Embryonic facial prominence (tissue), 1 donor: ENCODE measurements around the gene SCN5A.

Experiments
- DNase-seq: peaks from one replicate; pipeline ENCODE4 v3.0.0-alpha.2; 2016; ENCODE audit errors: extremely low spot score

SCN5A gene

DNA sequence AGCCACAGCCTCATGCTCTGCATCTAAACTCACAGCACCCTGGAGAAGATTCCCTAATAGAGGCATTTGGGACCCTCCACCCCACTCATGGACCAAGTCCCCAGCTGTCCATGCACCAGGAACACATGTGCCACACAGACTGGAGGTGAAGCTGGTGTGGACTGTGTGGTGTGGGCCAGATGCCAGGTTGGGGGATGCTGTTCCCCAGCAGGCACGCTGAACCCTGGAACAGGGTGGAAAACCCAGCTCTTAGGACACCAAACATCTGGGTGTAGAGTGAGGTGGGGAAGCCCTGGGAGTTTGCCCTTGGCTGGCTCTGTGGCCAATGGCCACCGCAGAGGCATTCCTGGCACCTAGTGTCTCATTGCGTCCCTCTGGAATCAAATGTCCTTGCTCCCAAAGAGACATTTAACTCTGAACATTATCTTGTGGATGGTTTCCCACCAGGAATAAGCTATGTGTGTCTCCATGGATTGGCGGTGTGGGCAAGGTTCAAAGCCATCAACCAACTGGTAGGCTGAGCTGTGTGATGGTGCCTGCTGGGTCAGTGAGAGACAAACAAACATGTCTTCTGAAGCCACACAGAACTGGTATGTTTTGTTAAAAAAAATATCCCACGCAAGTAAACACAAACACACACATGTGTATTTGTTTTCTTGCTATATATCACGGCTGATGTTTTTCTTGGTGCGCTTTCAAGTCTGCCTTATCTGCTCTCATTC, 88.3 kb downstream of the SCN5A start:
- no peak for DNase-seq

DNA sequence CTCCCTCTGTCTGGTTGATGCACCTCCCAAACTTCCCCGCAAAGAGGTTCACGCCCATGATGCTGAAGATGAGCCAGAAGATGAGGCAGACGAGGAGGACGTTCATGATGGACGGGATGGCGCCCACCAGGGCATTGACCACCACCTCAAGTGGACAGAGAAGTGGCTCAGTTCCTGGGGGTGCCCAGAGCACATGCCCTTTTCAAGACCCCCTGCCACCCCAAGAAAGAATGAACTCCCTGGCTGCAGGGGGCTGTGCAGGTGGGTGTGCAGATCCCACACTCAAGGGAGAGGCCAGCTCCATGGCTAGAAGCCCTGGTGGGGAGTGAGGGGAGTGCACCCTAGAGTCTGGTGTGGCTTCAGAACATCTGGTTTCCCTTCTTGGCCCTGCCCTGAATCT, 89.2 kb downstream of the SCN5A start:
- DNase-seq: no peak

DNA sequence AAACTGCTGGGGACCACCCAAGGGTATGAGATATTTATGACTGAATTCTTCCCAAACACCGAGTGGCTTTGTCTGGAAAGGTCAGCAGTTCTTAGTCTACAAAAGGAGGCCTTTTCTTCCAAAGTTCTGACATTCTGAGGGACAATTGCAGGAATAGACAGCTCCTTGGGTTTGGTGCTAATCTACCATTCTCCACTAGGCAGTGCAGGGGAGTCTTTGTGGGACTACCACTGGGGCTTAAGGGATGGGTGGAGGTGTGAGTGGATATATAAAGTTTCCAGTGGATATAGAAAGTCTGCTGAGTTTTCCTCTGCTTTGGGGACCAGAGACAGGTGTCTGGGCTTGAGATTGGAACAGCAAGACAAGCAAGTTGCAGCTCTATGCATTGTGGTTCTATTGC, 90.6 kb downstream of the SCN5A start:
- DNase-seq: no peak

DNA sequence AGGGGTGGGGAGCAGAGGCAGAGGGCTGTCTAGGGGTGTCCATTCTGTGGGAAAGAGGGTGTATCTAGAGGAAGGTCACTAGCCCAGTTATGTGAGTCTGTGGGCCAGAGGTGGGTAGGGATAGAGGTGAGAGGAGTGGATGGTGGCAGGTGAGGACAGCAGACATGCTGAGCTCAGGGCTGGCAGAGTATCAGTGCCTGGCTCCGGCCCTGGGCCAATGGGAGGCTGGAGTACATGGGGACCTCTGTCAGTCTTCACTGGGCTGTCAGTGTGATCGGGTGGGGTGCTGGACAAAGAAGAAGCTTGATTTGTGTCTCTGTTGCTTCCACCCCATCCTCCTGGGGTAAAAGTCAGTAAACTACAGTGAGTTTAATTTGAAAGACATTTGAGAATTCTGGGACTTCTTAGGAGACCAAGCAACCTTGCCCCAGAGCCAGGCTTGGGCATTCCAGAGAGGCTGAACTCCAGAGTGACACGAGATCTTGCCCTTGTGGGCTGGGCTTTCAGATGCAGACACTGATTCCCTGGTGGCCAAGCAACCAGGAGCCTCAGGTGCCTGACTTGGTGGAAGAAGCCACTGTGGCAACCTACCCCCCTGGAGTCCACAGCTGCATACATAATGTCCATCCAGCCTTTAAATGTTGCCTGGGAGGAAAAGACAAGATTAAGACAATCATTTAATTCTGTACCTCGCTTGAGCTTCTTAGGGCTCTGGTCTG, 92.7 kb downstream of the SCN5A start:
- DNase-seq: no peak

DNA sequence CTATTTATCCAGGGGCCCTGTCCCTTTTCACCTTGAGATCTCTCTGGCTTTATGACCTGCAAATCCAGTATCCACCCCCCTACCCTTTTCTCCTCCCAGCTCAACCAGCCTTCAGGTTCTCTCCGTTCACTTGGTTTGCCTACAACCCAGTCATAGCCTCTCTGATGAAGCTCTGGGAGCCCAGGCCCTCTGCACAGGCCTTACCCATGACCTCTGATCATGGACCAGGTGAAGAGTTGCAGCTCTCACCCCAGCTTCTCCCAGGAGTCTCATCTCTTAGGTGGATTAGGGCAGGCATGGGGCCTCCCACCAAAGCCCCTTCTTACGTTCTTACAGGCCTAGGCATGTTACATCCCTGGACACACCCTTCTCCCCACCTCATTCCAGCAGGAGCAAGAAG, 93.6 kb downstream of the SCN5A start:
- DNase-seq: no peak

DNA sequence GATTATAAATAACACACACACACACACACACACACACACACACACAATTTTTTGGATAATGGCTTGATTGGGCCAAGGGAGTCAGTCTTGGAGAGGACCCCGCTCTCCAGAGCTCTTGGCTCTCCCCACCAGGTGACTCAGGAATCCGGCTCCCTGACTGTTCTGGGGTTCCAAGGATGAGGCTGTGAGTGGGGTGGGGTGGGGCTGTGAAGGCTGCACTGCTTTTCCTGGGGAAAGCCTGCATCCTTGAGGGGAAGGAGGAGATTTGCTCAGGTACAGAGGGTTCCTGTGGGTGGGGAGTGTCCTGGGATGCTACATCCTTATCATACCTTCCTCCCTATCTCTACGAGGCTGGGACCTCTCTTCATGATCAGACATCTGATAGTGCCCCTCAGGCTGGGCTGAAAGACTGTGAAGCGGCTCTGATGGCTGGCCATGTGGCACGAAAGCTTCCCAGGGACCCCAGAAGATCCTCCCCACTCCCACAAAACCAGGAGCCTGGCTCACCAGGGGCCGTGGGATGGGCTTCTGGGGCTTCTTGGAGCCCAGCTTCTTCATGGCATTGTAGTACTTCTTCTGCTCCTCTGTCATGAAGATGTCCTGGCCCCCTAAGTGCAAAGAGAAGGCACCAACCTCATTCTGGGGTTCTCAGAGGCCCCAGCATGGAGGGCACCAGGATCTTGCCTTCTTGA, 94.2 kb downstream of the SCN5A start:
- no peak for DNase-seq

DNA sequence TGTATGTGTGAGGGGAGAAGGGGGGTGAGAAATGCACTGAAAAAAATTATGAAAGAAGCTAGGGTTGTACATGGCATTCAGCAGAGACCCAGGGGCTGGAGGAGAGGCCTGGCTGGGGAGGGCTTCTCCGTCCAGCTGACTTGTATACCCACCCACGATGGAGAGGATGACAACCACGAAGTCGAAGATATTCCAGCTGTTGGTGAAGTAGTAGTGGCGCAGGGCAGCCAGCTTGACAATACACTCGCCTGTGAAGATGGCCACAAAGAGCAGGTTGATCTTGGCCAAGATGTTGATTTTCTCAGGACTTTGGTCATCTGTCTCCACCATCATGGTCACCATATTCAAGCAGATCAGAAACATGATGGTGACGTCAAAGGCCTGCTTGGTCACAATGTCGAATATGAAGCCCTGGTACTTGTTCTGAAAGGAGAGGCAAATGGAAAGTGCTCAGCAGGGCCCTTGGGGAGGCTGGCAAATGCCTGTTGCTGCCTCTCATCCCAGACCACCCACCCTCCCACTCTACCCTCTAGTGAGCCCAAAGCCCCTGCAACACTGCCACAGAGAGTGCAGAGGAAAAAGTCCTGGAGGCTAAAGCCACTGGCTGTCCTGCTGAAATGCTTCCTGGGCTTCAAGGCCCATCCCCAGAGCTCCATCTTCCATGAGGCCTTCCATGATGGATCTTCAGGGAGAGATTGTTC, 95.2 kb downstream of the SCN5A start:
- no peak for DNase-seq

DNA sequence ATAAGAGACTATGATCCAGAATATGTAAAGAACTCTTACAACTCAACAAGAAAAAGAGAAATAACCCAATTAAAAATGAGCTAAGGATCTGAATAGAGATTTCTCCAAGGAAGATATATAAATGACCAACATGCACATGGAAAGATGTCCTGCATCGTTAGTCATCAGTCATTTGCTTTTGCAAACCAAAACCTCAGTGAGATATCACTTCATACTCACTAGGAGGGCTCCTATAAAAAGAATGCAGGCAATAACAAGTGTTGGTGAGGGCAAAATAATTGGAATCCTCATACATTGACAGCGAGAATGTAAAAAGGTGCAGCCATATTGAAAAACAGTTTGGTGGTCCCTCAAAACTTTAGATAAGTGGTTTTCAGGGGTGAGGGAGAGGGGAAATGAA, 96.4 kb downstream of the SCN5A start:
- no peak for DNase-seq

DNA sequence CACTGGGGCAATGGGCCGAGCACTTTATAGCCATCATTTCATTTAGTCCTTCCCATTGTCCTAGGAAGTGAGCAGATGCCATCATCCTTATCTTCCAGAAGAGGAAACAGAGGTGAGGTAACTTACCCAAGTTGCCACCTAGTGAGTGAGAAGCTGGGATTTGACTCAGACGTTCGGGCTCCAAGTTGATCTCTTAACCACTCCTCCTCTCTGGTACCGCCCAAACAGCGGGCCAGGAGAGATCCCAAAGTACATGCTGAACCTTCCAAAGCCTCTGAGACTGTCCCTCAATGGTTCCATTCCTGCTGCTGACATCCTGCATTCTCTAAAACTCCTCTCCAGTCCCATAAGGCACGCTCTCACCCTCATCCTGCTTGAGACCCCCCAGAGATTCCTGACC, 97.1 kb downstream of the SCN5A start:
- no peak for DNase-seq

DNA sequence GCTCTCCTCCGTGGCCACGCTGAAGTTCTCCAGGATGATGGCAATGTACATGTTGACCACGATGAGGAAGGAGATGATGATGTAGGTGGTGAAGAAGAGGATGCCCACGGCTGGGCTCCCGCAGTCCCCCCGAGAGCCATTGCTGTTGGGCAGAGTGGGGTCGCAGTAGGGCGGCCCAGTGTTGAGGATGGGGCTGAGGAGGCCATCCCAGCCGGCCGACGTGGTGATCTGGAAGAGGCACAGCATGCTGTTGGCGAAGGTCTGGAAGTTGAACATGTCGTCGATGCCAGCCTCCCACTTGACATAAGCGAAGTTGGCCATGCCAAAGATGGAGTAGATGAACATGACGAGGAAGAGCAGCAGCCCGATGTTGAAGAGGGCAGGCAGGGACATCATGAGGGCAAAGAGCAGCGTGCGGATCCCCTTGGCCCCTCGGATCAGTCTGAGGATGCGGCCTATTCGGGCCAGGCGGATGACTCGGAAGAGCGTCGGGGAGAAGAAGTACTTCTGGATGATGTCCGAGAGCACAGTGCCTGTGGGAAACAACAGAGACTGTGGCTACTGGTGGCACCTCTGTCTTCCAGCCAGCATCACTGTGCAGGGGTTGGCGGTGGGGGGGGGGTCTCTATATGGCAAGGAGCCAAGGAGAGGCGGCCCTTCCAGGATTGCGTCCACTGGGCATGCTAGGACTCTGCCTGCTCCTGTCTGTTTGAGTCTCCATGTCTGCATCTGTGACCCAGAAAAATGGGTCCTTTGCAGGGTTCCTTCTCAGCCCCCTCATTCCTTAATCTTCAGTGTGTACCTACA, 98.3 kb downstream of the SCN5A start:
- no peak for DNase-seq

DNA sequence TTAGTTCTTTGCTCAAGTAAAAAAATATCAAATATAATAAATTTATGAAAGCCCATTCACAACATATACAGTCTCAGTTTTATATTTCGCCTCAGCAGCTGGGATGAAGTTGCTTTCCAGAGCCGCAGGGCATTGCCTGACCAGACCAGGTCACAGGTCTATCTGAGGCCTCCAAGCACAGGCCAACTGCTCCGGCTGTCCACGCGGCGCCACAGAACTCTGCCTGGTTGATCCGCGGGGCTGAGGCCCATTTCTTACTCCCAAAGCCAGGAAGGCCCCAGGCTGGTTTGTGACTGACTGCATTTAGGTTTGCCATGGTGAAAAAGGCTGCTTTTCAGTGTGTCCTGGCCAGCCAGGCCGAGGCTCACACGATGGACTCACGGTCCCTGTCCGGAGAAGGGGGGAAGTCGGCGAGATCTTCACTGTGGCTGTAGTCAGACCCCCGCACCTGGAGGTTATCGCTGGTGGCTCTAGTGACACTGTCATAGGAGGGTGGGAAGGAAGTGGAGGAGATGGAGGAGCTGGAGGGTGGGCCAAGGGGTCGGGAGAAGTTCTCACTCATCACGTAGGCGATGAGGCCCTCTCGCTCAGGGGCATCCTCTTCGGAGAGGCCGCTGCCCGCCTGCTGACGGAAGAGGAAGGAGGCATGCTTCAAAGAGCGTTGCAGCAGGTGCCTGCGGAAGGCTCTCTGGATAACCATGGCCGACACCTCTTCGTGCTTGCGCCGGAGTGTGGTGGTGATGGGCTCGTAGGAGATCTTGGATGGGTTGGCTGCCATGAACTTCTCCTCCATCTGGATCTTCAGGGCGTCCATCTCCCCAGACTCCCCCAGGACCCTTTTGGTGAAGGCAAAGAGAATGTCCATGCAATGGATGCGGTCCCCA, 99.3 kb downstream of the SCN5A start:
- no peak for DNase-seq

DNA sequence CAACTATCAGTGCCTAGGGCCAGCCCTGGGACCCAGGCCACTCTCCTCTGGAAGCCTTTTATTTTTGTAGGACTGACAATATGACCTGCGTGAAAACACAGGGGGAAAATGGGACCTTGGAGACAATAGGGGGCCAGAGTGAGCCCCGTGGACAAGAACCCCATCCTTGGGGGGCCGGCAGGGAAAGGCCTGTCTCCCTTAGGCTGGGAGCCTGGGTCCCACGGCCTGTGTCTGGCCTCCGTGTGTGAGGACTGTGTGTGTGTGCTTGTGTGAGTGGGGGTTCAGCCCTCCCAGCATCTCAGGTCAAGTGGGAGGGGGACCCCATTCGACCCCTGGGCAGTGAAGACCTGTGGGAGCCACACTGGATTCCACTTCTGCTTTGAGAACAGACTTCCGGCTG, 100.0 kb downstream of the SCN5A start:
- DNase-seq: no peak

DNA sequence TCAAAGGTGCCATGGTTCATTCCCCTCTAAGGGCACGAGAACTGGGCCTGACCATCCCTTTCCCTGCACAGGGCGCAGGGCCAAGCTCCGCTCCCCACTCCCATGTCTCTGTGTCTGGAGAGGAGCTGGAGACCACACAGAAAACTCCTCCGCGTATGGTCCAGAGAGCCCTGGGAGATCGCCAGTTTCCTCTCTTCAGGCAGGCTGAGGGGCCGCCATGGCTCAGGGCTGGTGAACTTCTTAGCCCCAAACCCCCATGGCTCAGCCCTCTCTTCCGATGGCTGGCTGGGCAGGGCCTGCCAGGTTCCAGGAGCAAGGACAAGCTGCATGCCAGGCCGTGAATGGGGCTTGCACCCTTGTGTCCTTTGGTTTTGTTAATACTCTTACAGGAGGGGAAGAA, 100.4 kb downstream of the SCN5A start:
- DNase-seq: no peak

DNA sequence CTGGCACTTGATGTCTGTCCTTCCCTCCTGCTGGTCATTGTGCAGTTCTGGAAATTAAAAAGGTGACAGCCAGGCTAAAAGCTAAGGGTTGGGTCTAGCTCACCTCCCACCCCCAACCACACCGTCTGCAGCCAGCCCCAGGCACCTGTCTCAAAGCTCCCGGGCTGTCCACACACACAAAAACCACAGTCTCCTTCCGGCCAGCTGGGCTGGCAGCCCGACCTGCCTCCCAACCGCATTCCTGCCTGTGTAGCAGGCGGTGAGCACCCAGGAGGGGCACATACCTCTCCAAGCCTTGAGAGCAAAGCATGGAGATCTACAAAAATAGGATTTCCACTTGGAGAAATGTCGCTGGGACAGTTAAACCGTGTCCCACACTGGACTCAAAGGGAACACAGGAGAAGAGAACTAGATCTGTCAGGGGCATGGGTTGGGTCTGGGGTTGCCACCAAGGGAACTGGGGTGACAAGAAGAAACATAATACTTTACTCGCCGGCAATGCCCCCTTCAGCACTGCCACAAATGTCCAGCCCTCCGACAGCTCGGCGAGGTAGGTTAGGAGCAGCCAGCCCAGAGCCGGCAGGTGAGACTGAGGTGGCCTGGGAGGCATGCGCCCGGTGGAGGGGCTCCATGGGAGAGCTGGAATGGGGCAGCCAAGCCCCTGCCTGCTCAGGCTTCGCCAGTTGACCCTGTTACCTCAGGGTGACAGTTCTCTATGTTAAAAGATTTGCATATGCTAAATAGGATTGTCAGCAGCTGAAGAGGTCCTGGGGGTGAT, 101.1 kb downstream of the SCN5A start:
- no peak for DNase-seq

DNA sequence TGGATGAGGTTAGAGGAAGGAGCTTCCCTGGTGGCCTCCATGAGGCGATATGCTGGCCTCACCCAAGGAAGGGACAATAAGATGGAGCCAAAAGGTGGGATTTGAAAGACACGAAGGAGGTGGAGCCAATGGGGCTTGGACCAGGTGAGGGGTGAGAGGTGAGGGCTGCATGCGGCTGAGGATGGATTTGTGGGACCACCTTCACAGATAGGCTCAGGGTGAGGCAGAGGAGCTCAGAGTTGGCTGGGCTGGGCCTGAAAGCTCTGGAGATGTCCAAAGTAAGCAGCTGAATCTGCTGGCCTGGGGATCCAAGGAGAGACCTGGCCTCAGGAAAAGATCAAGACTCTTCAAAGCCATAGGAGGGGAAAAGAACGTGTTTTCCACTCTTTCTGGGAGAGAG, 103.5 kb downstream of the SCN5A start:
- no peak for DNase-seq

DNA sequence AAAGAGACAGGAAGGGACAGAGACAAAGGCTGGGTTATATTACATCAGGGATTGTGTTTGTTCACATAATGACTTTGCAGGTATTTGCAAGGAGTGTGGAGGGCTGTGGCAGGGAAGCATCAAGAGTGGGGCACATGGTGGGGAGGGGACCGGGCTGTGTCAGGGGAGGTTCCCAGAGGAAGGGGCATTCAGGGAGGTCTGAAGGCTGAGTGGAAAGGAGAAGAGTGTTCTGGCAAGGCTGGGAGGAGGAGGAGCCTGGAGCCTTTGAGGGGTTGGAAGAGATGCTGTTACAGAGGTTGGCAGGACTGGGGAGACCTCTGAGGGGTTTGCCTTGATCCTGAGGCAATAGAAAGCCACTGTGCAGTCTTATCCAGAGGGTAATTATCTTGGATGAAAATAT, 103.9 kb downstream of the SCN5A start:
- no peak for DNase-seq

DNA sequence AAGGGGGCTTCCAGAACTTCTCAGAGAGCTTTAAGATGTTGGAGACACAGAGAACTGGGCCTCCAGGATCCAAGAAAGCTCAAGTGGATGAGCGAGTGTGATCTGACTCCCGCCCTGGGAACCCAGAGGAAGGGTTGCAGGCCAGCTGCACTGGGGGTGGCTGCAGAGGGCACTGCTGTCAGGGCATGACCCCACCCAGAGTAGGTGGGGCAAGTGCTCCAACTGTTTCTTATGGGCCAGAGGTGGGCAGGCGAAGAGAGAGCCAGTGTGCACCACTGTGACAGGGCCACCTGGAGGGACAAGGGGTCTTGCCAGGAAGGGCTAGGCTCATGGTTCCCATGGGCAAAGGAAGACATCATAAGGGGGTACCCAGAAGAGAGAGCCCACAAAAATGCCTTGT, 104.6 kb downstream of the SCN5A start:
- no peak for DNase-seq

DNA sequence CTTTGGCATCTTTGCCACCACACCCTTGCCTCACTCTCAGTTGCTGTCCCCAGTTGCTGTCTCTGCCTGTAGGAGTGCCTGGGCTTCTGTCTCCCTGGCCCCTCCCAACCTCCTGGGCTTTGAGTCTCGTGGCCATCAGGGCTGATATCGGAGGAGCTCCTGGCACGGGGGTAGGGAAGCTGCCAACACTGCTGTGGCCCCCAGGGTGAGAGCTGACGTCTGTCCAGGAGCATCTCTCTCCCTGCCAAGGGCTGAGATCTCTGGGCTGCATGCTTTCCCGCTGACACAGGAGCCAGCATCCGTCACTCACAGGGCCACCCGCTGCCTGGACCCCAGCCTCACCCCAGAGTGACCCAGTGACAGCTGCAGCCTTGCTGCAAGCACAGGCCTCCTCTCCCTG, 105.9 kb downstream of the SCN5A start:
- DNase-seq: no peak

DNA sequence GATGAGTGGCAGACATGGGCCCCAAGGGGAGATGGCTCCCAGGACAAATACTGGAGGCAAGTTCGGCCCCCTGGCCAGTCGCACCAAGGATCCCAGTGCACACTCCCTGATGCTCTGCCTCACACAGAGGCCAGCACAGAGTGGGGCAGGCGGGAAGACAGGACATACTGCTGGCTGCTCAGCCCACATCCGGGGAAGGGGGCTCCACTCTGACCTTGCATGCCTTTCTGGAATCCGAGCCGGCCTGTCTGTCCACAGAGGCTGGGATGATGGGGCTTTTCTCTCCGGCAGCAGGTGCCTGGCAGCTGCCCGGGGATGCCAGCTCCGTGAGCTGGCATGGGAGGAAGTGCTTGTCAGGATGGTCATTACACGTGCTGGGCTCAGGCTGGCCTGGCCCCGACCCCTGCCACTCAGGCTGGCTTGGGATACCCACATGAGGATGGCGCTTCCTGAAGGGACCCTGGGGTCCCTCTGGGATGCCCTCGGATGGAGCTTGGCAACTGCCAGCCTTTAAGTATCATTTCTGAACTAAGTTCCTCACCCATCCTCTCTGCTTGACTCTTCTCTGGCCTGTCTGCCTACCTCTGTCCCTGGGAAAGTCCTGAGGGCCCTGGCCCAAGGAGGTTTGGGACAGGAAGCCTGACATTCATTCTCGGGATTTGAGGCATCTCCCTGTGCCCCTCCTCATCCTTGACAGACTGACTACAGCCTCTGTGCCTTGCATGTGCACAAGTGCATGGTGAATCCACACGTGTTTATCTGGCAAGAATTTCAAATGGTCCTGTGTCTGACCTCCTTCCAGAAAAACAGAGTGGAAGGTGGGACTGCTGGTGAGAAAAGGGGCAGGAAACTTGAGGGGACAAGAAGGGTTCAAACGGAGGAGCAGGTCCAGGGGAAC, 106.8 kb downstream of the SCN5A start:
- no peak for DNase-seq
